ENCODE measurements around the gene NCKAP5L.

GRCh38 chr12:49793620-49794019 is 34.6 kb downstream of the NCKAP5L start:
- TF ChIP-seq CTCF (conservative IDR thresholded peaks at IDR 0.05 in 1 of 2, IDR thresholded peaks at IDR 0.05 in 1 of 2; ENCODE audit: low read depth in 1 of 2, low read length in 2 of 2) (no peak), EZH2 (IDR thresholded peaks at IDR 0.05; ENCODE audit: low read length, missing control alignments) (no peak)

Measured in fibroblast of lung (primary cell).